HG02973 (cell line): ENCODE measurements around the gene SIRPB1.
"Not testable (repeated sequence)": the region's sequence is repeated elsewhere in the genome, so short reads cannot be mapped to it uniquely, and the experiment has no call there.

Source experiments
- ATAC-seq: cut with Tn5 transposase; IDR thresholded peaks from one replicate; pipeline ENCODE4 v1.9.1; 2021; ENCODE audit warnings: moderate library complexity; ENCODE audit not compliant: unreplicated experiment

Gene SIRPB1

DNA sequence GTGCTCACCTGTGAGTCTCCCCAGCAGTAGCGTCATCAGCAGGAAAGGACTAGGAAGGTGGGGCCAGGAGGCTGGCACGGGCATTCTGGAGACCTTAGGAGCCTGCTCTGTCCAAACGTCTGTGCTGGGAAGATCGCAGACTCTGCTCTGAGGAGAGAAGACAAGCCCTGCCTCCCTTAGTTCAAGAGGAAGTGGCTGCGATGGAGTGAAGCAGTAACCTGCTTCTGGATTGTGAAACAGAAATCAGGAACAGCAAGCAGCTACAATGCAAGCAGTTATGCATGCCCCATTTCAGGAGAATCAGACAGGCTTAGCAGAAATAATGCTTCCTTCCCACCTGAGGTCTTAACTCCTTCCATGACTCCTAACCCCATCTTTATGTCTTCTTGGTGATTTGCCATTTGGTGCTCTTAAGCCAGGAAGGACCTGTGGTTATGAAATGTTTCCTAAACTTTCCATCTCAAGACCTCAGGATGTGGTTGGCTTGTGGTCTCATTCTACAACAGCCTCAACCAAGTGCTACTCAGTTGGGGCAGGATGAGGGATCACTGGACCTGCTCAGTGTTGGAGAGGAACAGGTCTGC is at the start of gene SIRPB1:
Gene SIRPB1, minus strand, starts transcription at position 149 of the 584 bp plus-strand sequence. Its CDS starts 65 bp downstream, at position 84.
- ATAC-seq, result no peak

DNA sequence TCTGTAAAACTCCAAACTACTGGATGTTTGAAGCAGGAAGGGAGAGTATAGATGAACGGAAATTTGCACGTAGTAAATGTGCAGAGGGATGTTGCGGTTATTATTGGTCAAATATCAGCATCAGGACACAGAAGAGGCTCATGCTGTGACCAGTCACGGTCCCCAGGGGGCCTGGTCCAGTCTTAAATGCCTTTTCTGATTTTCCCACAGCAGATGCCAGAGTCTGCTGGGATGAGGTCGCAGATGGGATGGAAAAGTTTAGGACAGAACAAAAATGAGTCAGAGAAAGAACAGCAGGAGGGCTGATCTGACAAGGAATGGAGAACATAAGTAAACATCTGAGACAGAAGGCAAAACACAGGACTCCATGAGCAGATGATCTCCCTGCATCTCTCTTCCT is 49.5 kb upstream of the SIRPB1 start:
- ATAC-seq, result no peak

- ATAC-seq, result no peak
These were observed 47.8 kb upstream of the SIRPB1 start for GRCh38 chr20:1667502-1668085.

- no peak for ATAC-seq
These were observed 47.0 kb upstream of the SIRPB1 start for GRCh38 chr20:1666802-1667201.

DNA sequence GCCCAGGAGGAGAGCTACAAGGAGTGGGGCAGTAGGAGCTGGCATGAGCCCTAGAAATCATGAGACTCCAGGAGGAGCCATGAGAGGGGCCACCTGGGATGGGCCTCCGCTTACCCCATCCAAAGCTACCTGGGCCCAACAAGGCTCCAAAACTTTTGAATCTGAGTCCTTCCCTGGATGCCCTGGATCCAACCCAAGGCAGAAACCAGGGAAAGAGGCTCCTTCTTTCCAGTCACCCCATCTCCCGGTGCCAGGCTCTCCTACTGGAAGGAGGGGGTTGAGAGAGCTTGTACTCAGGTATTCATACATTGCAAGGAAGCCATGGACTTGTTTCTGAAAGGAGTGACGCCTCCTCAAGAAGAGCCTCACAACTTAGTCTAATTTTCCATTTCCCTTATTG is 45.5 kb upstream of the SIRPB1 start:
- no peak for ATAC-seq

DNA sequence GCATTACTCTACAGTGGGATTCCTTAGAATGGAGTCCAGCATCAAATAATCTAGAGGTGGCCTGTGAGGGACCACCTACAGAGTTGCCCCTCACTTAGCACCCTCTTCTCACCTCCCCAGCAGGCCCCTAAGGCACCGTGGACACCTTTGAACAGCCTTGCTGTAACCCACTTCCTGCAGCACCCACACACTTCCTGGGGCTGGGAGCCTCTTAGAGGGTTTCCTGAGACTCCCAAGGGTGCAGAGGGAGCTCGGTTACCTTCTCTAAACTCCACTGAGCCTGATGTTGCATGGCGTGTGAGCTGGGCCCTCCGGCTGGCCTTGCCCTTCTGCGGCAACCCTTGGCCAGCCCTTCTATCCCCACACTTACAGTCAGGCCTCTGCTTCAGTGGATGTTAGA is 45.1 kb upstream of the SIRPB1 start:
- no peak for ATAC-seq

DNA sequence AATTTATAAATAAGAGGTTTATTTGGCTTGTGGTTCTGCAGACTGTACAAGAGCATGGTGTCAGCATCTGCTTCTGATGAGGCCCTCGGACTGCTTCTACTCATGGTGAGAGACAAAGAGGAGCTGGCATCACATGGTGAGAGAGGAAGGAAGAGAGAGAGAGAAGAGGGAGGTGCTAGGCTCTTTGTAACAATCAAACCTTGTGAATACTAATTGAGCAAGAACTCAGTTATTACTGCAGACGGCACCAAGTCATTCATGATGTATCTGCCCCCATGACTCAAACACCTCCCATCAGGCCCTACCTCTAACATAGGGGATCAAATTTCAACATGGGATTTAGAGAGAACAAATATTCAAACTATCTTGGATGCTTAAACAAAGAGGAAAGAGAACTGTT is 44.1 kb upstream of the SIRPB1 start:
- no peak for ATAC-seq

DNA sequence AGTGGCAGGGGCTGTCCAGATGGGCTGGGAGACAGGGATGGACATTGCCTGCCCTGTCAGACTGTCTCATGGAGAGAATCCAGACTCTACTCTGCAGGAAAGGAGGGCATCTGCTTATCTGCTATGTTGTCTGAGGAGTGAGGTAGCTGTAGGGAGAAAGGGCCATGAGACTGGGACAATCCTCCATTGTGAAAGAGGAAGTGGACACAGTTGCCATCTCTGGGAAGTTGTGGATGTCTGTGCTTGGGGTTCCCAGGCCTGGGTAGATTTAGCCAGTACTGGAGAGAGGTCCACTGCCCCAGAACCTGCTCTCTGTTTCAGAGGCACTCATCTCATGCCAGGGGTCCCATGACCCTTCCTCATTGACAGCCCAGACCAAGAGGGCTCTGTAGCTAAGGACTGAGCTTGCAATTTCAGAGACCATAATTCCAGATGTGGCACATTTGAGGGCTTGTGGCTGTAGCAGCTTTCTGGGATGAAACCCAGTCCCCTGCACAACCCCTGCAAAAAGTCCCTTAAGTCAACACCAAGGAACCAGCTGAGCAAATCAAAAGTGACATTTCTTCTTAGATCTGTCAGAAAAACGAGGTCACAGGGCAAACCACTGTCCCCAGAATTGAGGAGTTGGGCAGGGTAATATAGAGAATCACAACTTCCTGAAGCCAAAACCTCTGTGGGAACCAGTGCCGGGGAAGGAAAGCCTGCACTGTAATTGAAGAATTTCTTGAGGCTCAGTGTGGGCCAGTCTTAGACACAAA is 41.9 kb upstream of the SIRPB1 start:
- no peak for ATAC-seq

DNA sequence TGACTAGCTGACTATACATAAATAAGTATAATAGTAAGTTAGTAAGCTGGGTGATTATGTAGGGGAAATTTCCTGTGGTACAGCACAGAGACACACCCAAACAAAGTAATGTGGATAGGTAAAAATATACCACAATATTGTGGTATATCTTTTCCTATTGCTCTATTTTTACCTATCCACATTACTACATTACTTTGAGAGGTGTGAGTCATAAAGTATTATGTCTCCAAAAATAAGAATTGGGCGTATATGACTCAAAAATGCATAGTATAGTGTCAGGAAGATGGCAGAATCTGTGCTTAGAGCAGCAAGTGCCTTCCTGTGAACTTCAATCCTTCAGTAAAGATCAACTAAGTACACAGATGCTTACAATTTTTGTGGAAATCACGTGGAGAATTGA is 40.4 kb upstream of the SIRPB1 start:
- ATAC-seq, result no peak

DNA sequence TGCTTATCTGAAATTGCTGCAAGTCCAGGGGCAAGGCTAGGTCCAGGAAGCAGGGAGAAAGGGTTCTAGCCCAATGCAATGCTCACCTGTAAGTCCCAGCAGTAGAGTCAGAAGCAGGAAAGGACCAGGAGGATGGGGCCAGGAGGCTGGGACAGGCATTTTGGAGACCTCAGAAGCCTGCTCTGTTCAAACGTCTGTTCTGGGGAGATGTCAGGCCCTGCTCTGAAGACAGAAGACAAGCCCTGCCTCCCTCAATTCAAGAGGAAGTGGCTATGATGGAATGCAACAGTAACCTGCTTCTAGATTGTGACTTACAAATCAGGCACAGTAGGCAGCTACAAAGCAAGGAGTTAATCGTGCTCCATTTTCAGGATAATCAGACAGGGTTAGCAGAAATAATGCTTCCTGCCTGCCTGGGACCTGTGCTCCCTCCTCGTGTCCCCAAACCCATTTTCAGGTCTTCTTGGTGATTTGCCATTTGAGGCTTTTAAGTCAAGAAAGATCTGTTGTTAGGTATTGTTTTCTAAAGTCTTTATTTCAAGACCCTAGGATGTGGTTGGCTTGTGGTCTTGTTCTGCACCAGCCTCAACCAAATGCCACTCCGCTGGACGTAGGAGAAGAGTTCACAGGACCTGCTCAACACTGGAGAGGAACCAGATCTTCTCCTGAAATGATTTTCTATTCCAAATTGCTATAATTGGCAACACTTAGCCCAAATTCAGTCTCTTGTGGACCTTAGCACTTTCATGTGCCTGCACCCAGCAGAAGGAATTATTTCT is 37.9 kb upstream of the SIRPB1 start, which contains the start of gene SIRPG:
Gene SIRPG, minus strand, starts transcription at position 224 of the 779 bp plus-strand sequence. Its CDS starts 65 bp downstream, at position 159.
- no peak for ATAC-seq

DNA sequence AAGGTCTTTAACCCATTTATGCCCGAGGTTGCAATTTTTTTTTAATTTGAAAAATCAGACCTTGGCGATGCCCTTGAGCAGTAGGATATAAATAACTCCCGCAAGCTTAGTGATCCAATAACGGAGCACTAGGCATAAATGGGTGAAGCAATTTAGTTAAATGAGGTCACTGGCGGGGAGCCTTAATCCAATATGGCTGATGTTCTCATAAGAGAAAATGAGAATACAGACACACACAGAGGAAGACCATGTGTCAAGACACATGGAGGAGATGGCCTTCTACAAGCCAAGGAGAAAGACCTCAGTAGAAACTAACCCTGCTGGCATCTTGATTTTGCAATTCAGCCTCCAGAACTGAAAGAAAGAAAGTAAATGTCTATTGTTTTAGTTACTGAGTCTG is 37.0 kb upstream of the SIRPB1 start:
- no peak for ATAC-seq

DNA sequence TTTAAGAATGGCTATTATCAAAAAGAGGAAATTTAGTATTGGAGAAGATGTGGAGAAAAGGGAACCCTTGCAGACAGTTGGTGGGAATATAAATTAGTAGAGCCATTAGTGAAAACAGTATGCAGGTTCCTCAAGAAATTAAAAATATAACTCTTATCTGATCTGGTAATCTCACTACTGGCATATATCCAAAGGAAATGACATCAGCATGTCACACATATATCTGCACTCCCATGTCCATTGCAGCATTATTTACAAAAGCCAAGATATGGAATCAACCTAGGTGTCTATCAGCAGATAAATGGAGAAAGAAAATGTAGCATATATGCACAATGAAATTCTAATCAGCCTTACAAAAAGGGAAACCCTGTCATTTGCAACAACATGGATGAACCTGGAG is 35.2 kb upstream of the SIRPB1 start:
- ATAC-seq, result no peak

DNA sequence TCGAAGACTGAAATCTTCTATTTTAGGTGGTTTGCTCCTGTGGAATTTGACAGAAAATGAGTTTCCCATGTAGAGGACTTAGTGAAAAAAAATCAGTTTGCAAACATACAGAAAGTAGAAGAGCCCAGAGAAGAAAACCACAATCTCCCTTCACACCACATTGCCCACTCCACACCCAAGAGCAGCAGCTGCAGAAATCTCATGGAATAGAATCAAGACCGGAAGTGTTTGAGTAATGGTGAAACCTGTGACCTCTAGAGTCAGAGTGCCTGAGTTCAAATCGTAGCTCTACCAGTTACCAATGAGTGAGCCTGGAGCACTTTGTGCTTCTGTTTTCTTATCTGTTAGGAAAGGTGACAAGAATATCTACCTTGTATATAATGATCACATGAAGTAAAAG is 33.2 kb upstream of the SIRPB1 start:
- no peak for ATAC-seq

- ATAC-seq, result no peak
These were observed 32.3 kb upstream of the SIRPB1 start for GRCh38 chr20:1652104-1652503.

DNA sequence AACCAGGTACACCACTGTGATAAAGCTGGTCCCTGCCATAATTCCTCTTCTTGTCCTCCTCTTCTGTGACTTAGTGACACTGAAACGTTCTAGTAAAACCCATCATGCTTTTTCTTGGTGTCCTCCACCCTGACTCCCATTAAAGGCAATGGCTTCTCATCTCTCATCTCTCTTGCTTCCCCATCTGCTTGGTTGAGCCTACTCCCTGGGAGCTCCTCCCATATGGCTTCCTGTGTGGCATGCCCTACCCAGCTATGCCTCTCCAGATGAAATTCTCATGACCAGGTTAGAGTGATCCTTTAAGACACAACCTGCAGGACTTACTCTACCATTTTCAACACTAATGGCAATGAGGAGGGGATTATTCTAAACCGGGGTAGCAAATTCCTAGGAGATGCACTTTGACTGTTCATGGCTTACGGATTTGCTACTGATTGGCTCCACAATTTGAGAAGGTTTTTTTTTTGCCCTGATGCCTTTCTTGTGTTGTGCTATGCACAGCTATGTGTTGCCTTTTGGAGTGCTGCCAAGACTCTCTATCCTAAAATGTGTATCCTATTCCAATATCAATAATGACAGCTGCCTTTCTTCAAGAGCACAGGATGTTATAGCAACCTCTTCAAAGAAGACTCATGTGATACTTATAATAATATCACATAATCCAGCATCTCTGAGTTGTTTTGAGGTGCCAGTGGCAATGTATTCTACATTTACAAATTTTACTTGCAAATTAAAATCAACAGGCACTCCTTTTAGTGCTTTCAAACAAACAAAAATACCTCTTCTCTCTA is 31.7 kb upstream of the SIRPB1 start:
- ATAC-seq, result no peak

DNA sequence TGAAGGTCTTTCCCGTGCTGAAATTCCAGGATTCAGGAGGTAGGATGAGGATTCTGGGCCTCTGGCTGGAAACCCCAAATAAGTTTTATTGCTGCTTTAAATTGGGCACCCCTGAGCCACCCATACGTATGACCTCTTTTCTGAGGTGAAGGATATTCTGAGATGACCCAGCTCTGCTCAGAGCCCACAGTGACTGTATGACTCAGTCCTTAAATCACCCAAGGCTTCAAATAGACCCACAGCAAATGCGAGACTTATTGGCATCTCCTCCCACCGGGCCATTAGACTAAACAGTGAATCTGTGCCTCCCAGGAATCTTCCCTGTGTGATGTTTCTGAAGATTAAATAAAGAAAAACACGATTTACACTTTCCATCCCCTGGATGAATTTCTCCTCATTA is 28.3 kb upstream of the SIRPB1 start:
- no peak for ATAC-seq

- no peak for ATAC-seq
These were observed 27.2 kb upstream of the SIRPB1 start for GRCh38 chr20:1646975-1647431.

- no peak for ATAC-seq
These were observed 24.5 kb upstream of the SIRPB1 start for GRCh38 chr20:1644101-1644962.

DNA sequence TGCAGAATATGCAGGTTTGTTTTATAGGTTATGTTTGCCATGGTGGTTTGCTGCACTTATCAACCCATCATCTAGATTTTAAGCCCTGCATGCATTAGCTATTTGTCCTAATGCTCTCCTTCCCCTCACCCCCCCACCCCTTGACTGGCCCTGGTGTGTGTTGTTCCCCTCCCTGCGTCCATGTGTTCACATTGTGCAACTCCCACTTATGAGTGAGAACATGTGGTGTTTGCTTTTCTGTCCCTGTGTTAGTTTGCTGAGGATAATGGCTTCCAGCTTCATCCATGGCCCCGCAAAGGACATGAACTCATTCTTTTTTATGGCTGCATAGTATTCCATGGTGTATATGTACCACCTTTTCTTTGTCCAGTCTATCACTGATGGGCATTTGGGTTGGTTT is 18.8 kb upstream of the SIRPB1 start:
- not testable (repeated sequence) for ATAC-seq

- no peak for ATAC-seq
These were observed 17.9 kb upstream of the SIRPB1 start for GRCh38 chr20:1637755-1638154.
